HepG2 (cell line): ENCODE results near the gene KLHDC4. TPM values are rescaled to one million over a fixed set of nuclear protein-coding genes. Genes with fewer than 3 reads are reported as not detected.

Source experiments
- GPN1 ChIP-seq: sonication (generic); formaldehyde crosslinking; IDR thresholded peaks from 2 replicates; pipeline ENCODE4 v1.5.1; 2020; ENCODE audit warnings: missing genetic modification reagents, borderline replicate concordance
- HNRNPK ChIP-seq: fragments of 200-400 bp; formaldehyde crosslinking; IDR thresholded peaks from 2 replicates; pipeline ENCODE4 v1.6.1; 2018; ENCODE audit warnings: low read length, low read depth, moderate library complexity, mild to moderate bottlenecking; ENCODE audit not compliant: poor library complexity, severe bottlenecking
- HOXA5 ChIP-seq: sonication (generic); formaldehyde crosslinking; IDR thresholded peaks from 2 replicates; pipeline ENCODE4 v1.4.0; 2020; ENCODE audit warnings: missing genetic modification reagents
- NFYC ChIP-seq: IDR thresholded peaks from 2 replicates; pipeline ENCODE4 v1.6.1; 2016; ENCODE audit warnings: missing genetic modification reagents, missing compliant biosample characterization
- PHB2 ChIP-seq: fragments of 450-650 bp; IDR thresholded peaks from 2 replicates; pipeline ENCODE4 v1.6.1; 2018; ENCODE audit not compliant: partially characterized antibody
- PPARG ChIP-seq: conservative IDR thresholded peaks from 2 replicates; pipeline ENCODE4 v1.6.1; 2016; ENCODE audit warnings: missing biosample characterization, missing genetic modification reagents
- RBM39 ChIP-seq: fragments of 200-400 bp; formaldehyde crosslinking; IDR thresholded peaks from one replicate; pipeline ENCODE4 v1.6.1; 2018; ENCODE audit warnings: antibody characterized with exemption, mild to moderate bottlenecking, low read depth, low read length; ENCODE audit not compliant: poor library complexity, severe bottlenecking
- THAP7 ChIP-seq: sonication (generic); formaldehyde crosslinking; IDR thresholded peaks from 2 replicates; pipeline ENCODE4 v1.8.1; 2023; ENCODE audit warnings: mild to moderate bottlenecking, missing genetic modification reagents
- ZMYM2 ChIP-seq: sonication (generic); formaldehyde crosslinking; IDR thresholded peaks from 2 replicates; pipeline ENCODE4 v1.8.0; 2022; ENCODE audit warnings: mild to moderate bottlenecking, missing genetic modification reagents
- ZNF609 ChIP-seq: sonication (generic); formaldehyde crosslinking; IDR thresholded peaks from 2 replicates; pipeline ENCODE4 v1.4.0; 2020; ENCODE audit warnings: mild to moderate bottlenecking, missing genetic modification reagents, borderline replicate concordance
- ZNF775 ChIP-seq: sonication (generic); formaldehyde crosslinking; IDR thresholded peaks from 2 replicates; pipeline ENCODE4 v1.4.0; 2020; ENCODE audit warnings: missing genetic modification reagents, mild to moderate bottlenecking, moderate library complexity, borderline replicate concordance
- ZSCAN29 ChIP-seq: sonication (generic); formaldehyde crosslinking; conservative IDR thresholded peaks from 2 replicates; pipeline ENCODE4 v1.4.0; 2020; ENCODE audit warnings: mild to moderate bottlenecking, missing genetic modification reagents
- polyA plus RNA-seq, 8 experiments: library from polyadenylated mRNA; depleted of rRNA in 3 of 8; stranded (reverse) in 7 of 8; unstranded in 1 of 8; fragments of >200 nt; fragmentation: Illumina TruSeq in 4 of 8; extraction: Trizol in 4 of 8; gene quantifications; 2 replicates each; pipeline versions ENCODE4 v1.2.1 to v1.2.3, GENCODE V29; 2011 to 2016; ENCODE audit warnings: low read depth in 4 of 8, missing spikeins in 1 of 8, mixed read lengths in 1 of 8; ENCODE audit not compliant: insufficient read depth in 1 of 8
- total RNA-seq, 5 experiments: library from RNA; depleted of rRNA; stranded (reverse); fragments of >200 nt; fragmentation: Illumina TruSeq; extraction: Trizol; gene quantifications; 2 replicates each; pipeline ENCODE4 v1.2.3, GENCODE V29; 2016; ENCODE audit warnings: low read depth in 1 of 5
- TF ChIP-seq, protein P1 (sequence below): sonication (generic); formaldehyde crosslinking; IDR thresholded peaks from 2 replicates; pipeline ENCODE4 v1.4.0; 2020; ENCODE audit warnings: missing genetic modification reagents, borderline replicate concordance
- TF ChIP-seq, protein P2 (sequence below): fragments of 450-650 bp; IDR thresholded peaks from 2 replicates; pipeline ENCODE4 v1.6.1; 2017; ENCODE audit warnings: mild to moderate bottlenecking
- TF ChIP-seq, protein P3 (sequence below): sonication (generic); formaldehyde crosslinking; IDR thresholded peaks from 2 replicates; pipeline ENCODE4 v1.4.0; 2020; ENCODE audit warnings: mild to moderate bottlenecking, missing genetic modification reagents

KLHDC4 gene
- total and polyA plus RNA-seq, 2 of the 13 experiments (the other 11 are each of a cell fraction or from before 2014, with no cell fraction given): 18.7 to 31.8 TPM

- TF ChIP-seq, protein P1, sequence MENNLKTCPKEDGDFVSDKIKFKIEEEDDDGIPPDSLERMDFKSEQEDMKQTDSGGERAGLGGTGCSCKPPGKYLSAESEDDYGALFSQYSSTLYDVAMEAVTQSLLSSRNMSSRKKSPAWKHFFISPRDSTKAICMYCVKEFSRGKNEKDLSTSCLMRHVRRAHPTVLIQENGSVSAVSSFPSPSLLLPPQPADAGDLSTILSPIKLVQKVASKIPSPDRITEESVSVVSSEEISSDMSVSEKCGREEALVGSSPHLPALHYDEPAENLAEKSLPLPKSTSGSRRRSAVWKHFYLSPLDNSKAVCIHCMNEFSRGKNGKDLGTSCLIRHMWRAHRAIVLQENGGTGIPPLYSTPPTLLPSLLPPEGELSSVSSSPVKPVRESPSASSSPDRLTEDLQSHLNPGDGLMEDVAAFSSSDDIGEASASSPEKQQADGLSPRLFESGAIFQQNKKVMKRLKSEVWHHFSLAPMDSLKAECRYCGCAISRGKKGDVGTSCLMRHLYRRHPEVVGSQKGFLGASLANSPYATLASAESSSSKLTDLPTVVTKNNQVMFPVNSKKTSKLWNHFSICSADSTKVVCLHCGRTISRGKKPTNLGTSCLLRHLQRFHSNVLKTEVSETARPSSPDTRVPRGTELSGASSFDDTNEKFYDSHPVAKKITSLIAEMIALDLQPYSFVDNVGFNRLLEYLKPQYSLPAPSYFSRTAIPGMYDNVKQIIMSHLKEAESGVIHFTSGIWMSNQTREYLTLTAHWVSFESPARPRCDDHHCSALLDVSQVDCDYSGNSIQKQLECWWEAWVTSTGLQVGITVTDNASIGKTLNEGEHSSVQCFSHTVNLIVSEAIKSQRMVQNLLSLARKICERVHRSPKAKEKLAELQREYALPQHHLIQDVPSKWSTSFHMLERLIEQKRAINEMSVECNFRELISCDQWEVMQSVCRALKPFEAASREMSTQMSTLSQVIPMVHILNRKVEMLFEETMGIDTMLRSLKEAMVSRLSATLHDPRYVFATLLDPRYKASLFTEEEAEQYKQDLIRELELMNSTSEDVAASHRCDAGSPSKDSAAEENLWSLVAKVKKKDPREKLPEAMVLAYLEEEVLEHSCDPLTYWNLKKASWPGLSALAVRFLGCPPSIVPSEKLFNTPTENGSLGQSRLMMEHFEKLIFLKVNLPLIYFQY (CRISPR knock-in tag): peak; percentile 65
- no peak for TF ChIP-seq RBM39
- TF ChIP-seq GPN1: no peak
- TF ChIP-seq, protein P2, sequence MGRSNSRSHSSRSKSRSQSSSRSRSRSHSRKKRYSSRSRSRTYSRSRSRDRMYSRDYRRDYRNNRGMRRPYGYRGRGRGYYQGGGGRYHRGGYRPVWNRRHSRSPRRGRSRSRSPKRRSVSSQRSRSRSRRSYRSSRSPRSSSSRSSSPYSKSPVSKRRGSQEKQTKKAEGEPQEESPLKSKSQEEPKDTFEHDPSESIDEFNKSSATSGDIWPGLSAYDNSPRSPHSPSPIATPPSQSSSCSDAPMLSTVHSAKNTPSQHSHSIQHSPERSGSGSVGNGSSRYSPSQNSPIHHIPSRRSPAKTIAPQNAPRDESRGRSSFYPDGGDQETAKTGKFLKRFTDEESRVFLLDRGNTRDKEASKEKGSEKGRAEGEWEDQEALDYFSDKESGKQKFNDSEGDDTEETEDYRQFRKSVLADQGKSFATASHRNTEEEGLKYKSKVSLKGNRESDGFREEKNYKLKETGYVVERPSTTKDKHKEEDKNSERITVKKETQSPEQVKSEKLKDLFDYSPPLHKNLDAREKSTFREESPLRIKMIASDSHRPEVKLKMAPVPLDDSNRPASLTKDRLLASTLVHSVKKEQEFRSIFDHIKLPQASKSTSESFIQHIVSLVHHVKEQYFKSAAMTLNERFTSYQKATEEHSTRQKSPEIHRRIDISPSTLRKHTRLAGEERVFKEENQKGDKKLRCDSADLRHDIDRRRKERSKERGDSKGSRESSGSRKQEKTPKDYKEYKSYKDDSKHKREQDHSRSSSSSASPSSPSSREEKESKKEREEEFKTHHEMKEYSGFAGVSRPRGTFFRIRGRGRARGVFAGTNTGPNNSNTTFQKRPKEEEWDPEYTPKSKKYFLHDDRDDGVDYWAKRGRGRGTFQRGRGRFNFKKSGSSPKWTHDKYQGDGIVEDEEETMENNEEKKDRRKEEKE: no peak
- TF ChIP-seq ZNF609 (CRISPR knock-in tag): peak; percentile 83; the same call in 1 of the 2 replicates
- no peak for TF ChIP-seq PHB2
- no peak; the same call in 1 of the 2 replicates for TF ChIP-seq THAP7
- TF ChIP-seq, protein P3, sequence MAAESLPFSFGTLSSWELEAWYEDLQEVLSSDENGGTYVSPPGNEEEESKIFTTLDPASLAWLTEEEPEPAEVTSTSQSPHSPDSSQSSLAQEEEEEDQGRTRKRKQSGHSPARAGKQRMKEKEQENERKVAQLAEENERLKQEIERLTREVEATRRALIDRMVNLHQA: no peak
- peak; percentile 48 for TF ChIP-seq ZSCAN29
- TF ChIP-seq ZNF775 (CRISPR knock-in tag): no peak; the same call in 1 of the 2 replicates
- TF ChIP-seq HNRNPK: no peak
- TF ChIP-seq NFYC (CRISPR knock-in tag): peak; percentile 52; the same call in 1 of the 2 replicates
- peak; percentile 88 for TF ChIP-seq ZMYM2 (CRISPR knock-in tag)
- no peak; the same call in 1 of the 2 replicates for TF ChIP-seq HOXA5 (CRISPR knock-in tag)
- TF ChIP-seq PPARG (CRISPR knock-in tag): peak; percentile 48; the same call in 1 of the 2 replicates
Measured at GRCh38 chr16:87789437-87790291, 23.9 kb upstream of the KLHDC4 start (continued).
